Ascending aorta (tissue), 2 donors: ENCODE results near the gene MTG2. TPM values are rescaled to one million over a fixed set of nuclear protein-coding genes. Genes with fewer than 3 reads are reported as not detected.

Experiments used
- DNase-seq, 2 donors: peaks; one replicate each; pipeline ENCODE4 v3.0.0-alpha.2; 2019; ENCODE audit warnings: low spot score in 2 of 2
- H3K27ac ChIP-seq, 2 donors: fragments of 200-600 bp; sonication (generic); one replicate each; pipeline ENCODE4 v1.5.1; 2016 to 2017; ENCODE audit warnings: mild to moderate bottlenecking in 1 of 2
- H3K27me3 ChIP-seq: fragments of 200-600 bp; sonication (generic); one replicate; pipeline ENCODE4 v1.5.1; 2017
- H3K36me3 ChIP-seq, 2 donors: fragments of 200-600 bp; sonication (generic); one replicate each; pipeline ENCODE4 v1.5.1; 2016
- H3K4me1 ChIP-seq, 2 donors: fragments of 200-600 bp; sonication (generic); one replicate each; pipeline ENCODE4 v1.5.1; 2016 to 2017; ENCODE audit warnings: mild to moderate bottlenecking in 1 of 2
- H3K4me3 ChIP-seq, 2 donors: fragments of 200-600 bp; sonication (generic); one replicate each; pipeline ENCODE4 v1.5.1; 2016 to 2017; ENCODE audit warnings: mild to moderate bottlenecking in 1 of 2
- H3K9me3 ChIP-seq, 2 donors: fragments of 200-600 bp; sonication (generic); one replicate each; pipeline ENCODE4 v1.5.1; 2016
- intact Hi-C: fragments of 100-400 bp; cut with DNase I; formaldehyde crosslinking; loops from one replicate; pipeline ENCODE4 v1.15.1; 2023
- total RNA-seq: library from RNA; depleted of rRNA; stranded (reverse); fragments of >200 nt; gene quantifications from one replicate; pipeline ENCODE4 v1.1.0, GENCODE V29; 2016
- TF ChIP-seq, protein P1 (sequence below), 3 experiments: fragments of 200-600 bp in 2 of 3; fragments of 450-650 bp in 1 of 3; sonication (generic) in 2 of 3; IDR thresholded peaks; one replicate each; pipeline ENCODE4 v1.5.1; 2016 to 2019; ENCODE audit warnings: antibody characterized with exemption in 3 of 3, mild to moderate bottlenecking in 1 of 3, moderate library complexity in 1 of 3

MTG2 gene
- total RNA-seq, 1 donor from 2014 or later, result 14.5 TPM

DNA sequence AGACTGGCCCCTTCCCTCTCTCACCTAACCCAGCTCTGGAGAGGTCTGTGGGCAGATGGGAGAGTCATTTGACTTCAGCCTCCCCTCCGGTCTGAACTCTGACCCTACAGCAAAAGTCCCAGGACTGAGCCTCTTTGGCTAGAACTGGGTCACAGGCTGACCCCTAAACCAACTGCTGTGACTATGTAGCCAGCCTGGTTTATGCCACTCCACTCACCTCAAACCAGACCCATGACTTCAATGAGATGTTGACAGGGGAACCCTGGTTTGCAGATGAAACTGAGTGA is 54.6 kb downstream of the MTG2 start:
- H3K36me3 ChIP-seq, result peaks cover 0 to 3% of the 10 kb centered on the region in 2 donors
- no peaks in the 10 kb centered on the region for H3K9me3 ChIP-seq
- H3K4me3 ChIP-seq, result peak overlapping the region; percentile 34 to 67
- H3K4me1 ChIP-seq, result peaks cover 2 to 7% of the 10 kb centered on the region in 2 donors
- TF ChIP-seq, protein P1, sequence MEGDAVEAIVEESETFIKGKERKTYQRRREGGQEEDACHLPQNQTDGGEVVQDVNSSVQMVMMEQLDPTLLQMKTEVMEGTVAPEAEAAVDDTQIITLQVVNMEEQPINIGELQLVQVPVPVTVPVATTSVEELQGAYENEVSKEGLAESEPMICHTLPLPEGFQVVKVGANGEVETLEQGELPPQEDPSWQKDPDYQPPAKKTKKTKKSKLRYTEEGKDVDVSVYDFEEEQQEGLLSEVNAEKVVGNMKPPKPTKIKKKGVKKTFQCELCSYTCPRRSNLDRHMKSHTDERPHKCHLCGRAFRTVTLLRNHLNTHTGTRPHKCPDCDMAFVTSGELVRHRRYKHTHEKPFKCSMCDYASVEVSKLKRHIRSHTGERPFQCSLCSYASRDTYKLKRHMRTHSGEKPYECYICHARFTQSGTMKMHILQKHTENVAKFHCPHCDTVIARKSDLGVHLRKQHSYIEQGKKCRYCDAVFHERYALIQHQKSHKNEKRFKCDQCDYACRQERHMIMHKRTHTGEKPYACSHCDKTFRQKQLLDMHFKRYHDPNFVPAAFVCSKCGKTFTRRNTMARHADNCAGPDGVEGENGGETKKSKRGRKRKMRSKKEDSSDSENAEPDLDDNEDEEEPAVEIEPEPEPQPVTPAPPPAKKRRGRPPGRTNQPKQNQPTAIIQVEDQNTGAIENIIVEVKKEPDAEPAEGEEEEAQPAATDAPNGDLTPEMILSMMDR (IDR thresholded peaks at IDR 0.05), result no peak
- no peaks in the 10 kb centered on the region for H3K27me3 ChIP-seq
- intact Hi-C loops, result loop anchor here (5.0 to 10.0 kb wide), 3 partner anchors 170 to 697 kb away; partner anchors contain the start of genes CABLES2, GID8 and TAF4
- no peak overlapping the region for H3K27ac ChIP-seq
- DNase-seq, result no peak

DNA sequence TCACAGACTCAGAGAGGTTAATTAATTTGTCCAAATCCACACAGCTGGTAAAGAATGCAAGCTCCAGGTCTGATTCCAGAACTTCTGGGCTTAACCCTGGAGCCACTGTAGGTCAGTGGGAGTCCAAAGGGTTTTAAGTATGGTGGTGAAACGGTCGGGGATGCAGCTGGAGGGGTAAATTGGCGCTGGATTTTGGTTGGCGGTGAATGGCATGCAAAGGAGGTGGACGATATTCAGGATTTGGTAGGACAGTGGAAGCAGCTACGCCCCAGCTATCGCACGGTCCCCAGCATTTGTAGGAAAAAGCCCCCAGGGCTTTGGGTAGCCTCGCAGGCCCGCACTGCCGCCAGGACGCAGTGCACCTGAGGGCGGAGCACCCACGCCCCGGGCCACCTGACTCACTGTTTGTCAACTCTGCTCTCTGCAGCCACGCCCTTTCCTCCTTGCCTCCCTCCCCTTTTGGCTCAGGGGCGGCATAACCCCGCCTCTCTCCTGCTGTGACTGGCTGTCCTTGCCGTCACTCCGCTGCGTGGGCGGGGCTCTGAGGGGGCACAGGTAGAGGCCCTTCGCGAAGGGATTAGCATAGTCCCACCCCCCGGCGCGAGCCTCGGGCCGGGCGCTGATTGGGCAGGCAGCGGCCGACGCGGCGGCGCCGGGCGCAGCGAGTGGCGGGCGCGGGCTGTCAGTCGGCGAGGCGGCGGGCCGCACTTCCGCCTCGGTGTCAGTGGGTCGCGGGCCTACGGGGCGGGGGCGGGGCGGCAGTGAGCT is 55.2 kb downstream of the MTG2 start, which contains the start of gene OSBPL2:
TSS of gene OSBPL2 (plus strand) at position 721 of the 768 bp plus-strand sequence. CDS start 17,664 bp downstream, outside the sequence.
- H3K27ac ChIP-seq, result peak within 1 kb of the TSS; percentile 88 to 95
- intact Hi-C loops, result loop anchor here (1.0 to 10.0 kb wide), 9 partner anchors 56 to 697 kb away; partner anchors contain the start of genes ADRM1, CABLES2, GID8 and LSM14B
- H3K36me3 ChIP-seq, result peaks cover 0 to 9% of the 10 kb centered on the region in 2 donors

DNA sequence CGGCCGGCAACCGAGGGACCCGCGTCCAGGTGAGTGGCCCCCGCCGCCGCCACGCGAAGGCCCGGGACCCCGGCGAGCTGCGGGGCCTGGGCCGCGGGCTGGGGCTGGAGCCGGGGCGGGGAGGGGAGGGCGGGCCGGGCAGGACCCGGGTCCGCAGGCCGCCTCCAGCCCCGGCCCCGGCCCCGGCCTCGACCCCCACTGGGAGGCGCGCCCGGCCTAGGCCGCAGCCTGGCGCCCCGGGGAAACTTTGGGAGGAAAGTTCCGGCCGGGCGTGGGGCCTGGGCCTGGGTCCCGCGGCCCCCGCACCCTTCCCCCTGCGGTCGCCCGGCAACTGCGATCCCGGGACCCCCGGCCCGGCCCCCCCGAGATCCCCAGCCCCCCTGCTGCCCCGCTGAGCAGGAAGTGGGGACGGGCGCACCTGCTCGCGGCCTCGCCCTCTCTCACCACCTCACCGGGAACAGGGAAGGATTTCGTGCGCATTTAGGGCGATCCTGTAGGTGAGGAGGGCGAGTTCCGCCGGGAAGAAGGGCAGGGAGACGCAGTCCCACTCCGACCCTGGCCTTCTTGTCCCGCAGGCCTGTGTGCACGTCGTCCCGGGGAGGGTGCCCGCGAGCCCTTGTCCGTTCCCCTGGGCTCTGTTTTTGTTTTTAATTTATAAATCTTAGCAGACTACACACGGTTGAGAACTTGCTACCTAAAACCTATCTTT is 55.9 kb downstream of the MTG2 start:
- no peak for DNase-seq
- TF ChIP-seq, protein P1 (IDR thresholded peaks at IDR 0.05), result no peak
- H3K36me3 ChIP-seq, result peaks cover 0 to 10% of the 10 kb centered on the region in 2 donors
- no peaks in the 10 kb centered on the region for H3K9me3 ChIP-seq
- peaks cover 2 to 7% of the 10 kb centered on the region in 2 donors for H3K4me1 ChIP-seq
- peak overlapping the region; percentile 86 to 96 for H3K4me3 ChIP-seq
- peak overlapping the region; percentile 88 to 95 for H3K27ac ChIP-seq
- intact Hi-C loops, result loop anchor here (1.0 to 10.0 kb wide), 9 partner anchors 56 to 696 kb away; partner anchors contain the start of genes ADRM1, CABLES2, GID8 and LSM14B
- H3K27me3 ChIP-seq, result no peaks in the 10 kb centered on the region

More for the DNA sequence above, 55.2 kb downstream of the MTG2 start, which contains the start of gene OSBPL2:
- Histone ChIP-seq H3K9me3 (no peaks in the 10 kb centered on the region), H3K27me3 (no peaks in the 10 kb centered on the region), H3K4me1 (peaks cover 2 to 7% of the 10 kb centered on the region in 2 donors), H3K4me3 (peak within 1 kb of the TSS; percentile 86 to 96)
- DNase-seq, result peak; percentile 97 to 99
- TF ChIP-seq, protein P1 (IDR thresholded peaks at IDR 0.05), result no peak

DNA sequence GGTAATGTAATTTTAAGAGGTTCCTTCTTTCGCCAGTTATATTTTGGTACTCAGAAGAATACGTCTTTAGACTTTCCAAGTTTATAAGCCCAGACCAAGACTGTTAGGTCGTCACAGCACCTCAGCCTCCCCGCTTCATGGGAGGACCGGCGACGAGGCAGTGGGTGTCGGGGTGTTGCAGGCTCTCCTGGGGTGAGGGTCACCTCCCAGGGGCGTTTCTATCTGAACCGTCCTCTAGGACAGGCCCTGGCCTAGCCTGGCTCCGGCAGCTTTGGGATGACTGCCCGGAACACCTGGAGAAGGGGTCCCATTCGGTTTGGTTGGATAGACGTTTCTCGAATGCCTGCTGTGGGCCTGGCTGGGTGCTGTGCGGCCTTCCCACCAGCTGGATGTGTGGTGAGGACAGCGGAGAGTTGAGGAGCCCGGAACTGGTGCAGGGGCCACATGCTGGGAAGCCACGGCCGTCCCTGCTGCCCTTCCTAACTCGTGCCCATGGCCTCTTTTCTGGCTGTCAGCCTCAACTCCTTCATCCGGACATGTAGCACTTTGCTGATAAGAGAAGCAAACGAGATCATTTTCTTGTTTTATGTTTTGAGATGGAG is 56.6 kb downstream of the MTG2 start:
- peak overlapping the region; percentile 88 to 95 for H3K27ac ChIP-seq
- TF ChIP-seq, protein P1 (IDR thresholded peaks at IDR 0.05), result no peak
- intact Hi-C loops, result loop anchor here (2.0 to 10.0 kb wide), 5 partner anchors 97 to 695 kb away; partner anchors contain the start of genes CABLES2, GID8, PSMA7 and SS18L1
- H3K36me3 ChIP-seq, result peaks cover 0 to 10% of the 10 kb centered on the region in 2 donors
- no peaks in the 10 kb centered on the region for H3K27me3 ChIP-seq
- peak overlapping the region; percentile 86 to 96 for H3K4me3 ChIP-seq
- H3K4me1 ChIP-seq, result peaks cover 2 to 7% of the 10 kb centered on the region in 2 donors
- H3K9me3 ChIP-seq, result no peaks in the 10 kb centered on the region
- no peak for DNase-seq

DNA sequence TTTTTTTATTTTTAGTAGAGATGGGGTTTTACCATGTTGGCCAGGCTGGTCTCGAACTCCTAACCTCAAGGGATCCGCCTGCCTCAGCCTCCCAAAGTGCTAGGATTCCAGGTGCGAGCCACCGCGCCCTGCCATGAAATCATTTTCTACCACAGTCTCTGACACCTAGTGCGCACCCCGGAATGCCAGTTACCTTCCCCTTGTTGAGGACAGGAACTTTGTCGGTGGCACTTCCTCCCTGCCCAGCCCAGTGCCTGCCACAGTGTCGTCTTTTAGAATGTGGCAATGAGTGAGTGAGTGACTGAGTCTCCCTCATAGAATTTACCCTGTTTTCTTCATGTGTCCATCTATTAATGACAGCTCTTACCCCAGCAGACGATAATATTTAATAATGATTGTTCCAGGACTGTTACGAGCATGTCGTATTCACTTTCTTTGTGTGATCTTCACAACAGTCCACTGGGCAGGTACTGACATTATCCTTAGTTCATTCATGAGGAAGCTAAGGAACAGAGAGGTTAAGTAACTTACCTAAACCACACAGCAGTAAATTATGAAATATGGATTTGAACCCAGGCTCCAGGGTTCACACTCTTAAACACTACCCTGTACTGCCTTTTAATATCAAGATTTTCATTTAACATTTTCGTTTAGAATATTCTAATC is 57.3 kb downstream of the MTG2 start:
- H3K4me3 ChIP-seq, result peak overlapping the region; percentile 86 to 96
- peaks cover 0 to 10% of the 10 kb centered on the region in 2 donors for H3K36me3 ChIP-seq
- no peaks in the 10 kb centered on the region for H3K9me3 ChIP-seq
- DNase-seq, result no peak
- H3K27ac ChIP-seq, result peak overlapping the region; percentile 88 to 95
- H3K27me3 ChIP-seq, result no peaks in the 10 kb centered on the region
- H3K4me1 ChIP-seq, result peaks cover 2 to 14% of the 10 kb centered on the region in 2 donors
- TF ChIP-seq, protein P1 (IDR thresholded peaks at IDR 0.05), result no peak
- intact Hi-C loops, result no loop called here
